HCT116 (cell line): ENCODE data around the gene PFDN4.

Experiments
- CTCF ChIP-seq, 3 experiments: fragments of 200-600 bp in 1 of 3; sonication (generic) in 1 of 3; IDR thresholded peaks in 2 of 3; conservative IDR thresholded peaks in 1 of 3; 2 replicates each; pipeline ENCODE4 v1.5.1; 2012 to 2017; ENCODE audit warnings: low read depth in 2 of 3, low read length in 2 of 3, antibody characterized with exemption in 1 of 3, borderline replicate concordance in 1 of 3, control low read depth in 1 of 3, mild to moderate bottlenecking in 1 of 3, mixed read lengths in 1 of 3, mixed run types in 1 of 3, moderate library complexity in 1 of 3; ENCODE audit not compliant: insufficient read depth in 1 of 3
- JUND ChIP-seq: IDR thresholded peaks from 2 replicates; pipeline ENCODE4 v1.6.1; 2012
- MAX ChIP-seq: IDR thresholded peaks from 2 replicates; pipeline ENCODE4 v1.6.1; 2012
- POLR2A ChIP-seq: IDR thresholded peaks from 2 replicates; pipeline ENCODE4 v1.7.0; 2011; ENCODE audit warnings: borderline replicate concordance; ENCODE audit not compliant: insufficient read depth, insufficient read length; ENCODE audit errors: extremely low read depth

- TF ChIP-seq JUND (no peak), MAX (no peak), CTCF (IDR thresholded peaks at IDR 0.05 in 2 of 3, conservative IDR thresholded peaks at IDR 0.05 in 1 of 3; ENCODE audit: borderline replicate concordance in 1 of 3, insufficient read depth in 1 of 3, low read depth in 2 of 3, low read length in 2 of 3) (no peak), POLR2A (no peak)
These were observed 47.6 kb upstream of the PFDN4 start for GRCh38 chr20:54160065-54161007.
